Astrocyte (in vitro differentiated cells and primary cell): ENCODE data around the gene HOXD13. TPM values are rescaled to one million over a fixed set of nuclear protein-coding genes. Genes with fewer than 3 reads are reported as not detected.
A peak's percentile ranks its signal among the peaks of the same experiment; 100 is the strongest.

Source experiments
- DNase-seq: peaks from one replicate; pipeline ENCODE4 v3.0.0-alpha.2; 2010; ENCODE audit warnings: low read depth
- FAIRE-seq: peaks from 2 replicates; lab custom pipeline; 2011; peaks lifted over from hg19 to GRCh38; lab: Jason Lieb, UNC
- H2AFZ ChIP-seq: 2 replicates; pipeline ENCODE4 v1.6.0; 2012; ENCODE audit warnings: low read depth, low read length, inconsistent platforms
- H3K27ac ChIP-seq: 2 replicates; pipeline ENCODE4 v1.5.1; 2011; ENCODE audit warnings: low read depth, low read length, inconsistent platforms
- H3K27me3 ChIP-seq: 2 replicates; pipeline ENCODE4 v1.6.0; 2011; ENCODE audit warnings: low read length, inconsistent platforms; ENCODE audit not compliant: insufficient read depth
- H3K36me3 ChIP-seq: 2 replicates; pipeline ENCODE4 v1.5.1; 2011; ENCODE audit warnings: low read length, inconsistent platforms; ENCODE audit not compliant: insufficient read depth
- H3K4me1 ChIP-seq: 2 replicates; pipeline ENCODE4 v1.5.1; 2011; ENCODE audit warnings: low read length, inconsistent platforms; ENCODE audit not compliant: insufficient read depth
- H3K4me2 ChIP-seq: 2 replicates; pipeline ENCODE4 v1.6.0; 2012; ENCODE audit warnings: low read length, inconsistent platforms
- H3K4me3 ChIP-seq: 2 replicates; pipeline ENCODE4 v1.5.1; 2011; ENCODE audit warnings: low read depth, mild to moderate bottlenecking, low read length, inconsistent platforms; ENCODE audit not compliant: insufficient read depth
- H3K79me2 ChIP-seq: 2 replicates; pipeline ENCODE4 v1.6.0; 2012; ENCODE audit warnings: mild to moderate bottlenecking, low read length, inconsistent platforms; ENCODE audit not compliant: insufficient read depth
- H3K9ac ChIP-seq: 2 replicates; pipeline ENCODE4 v1.6.0; 2012; ENCODE audit warnings: mild to moderate bottlenecking, low read length, inconsistent platforms
- H3K9me3 ChIP-seq: 2 replicates; pipeline ENCODE4 v1.5.1; 2012; ENCODE audit warnings: low read depth, mild to moderate bottlenecking, low read length, inconsistent platforms; ENCODE audit not compliant: insufficient read depth
- H4K20me1 ChIP-seq: 2 replicates; pipeline ENCODE4 v1.6.0; 2012; ENCODE audit warnings: low read length, inconsistent platforms; ENCODE audit not compliant: insufficient read depth
- H3K27ac Mint-ChIP-seq: one replicate; pipeline ENCODE4 v1.8.0; 2021; ENCODE audit warnings: mild to moderate bottlenecking, mixed read lengths; ENCODE audit not compliant: unreplicated experiment
- H3K27me3 Mint-ChIP-seq: one replicate; pipeline ENCODE4 v1.8.0; 2021; ENCODE audit warnings: low read depth, mixed read lengths; ENCODE audit not compliant: unreplicated experiment
- H3K36me3 Mint-ChIP-seq: one replicate; pipeline ENCODE4 v1.8.0; 2021; ENCODE audit warnings: low read depth, mixed read lengths; ENCODE audit not compliant: unreplicated experiment
- H3K4me1 Mint-ChIP-seq: one replicate; pipeline ENCODE4 v1.8.0; 2021; ENCODE audit warnings: low read depth, mixed read lengths; ENCODE audit not compliant: unreplicated experiment
- H3K4me3 Mint-ChIP-seq: one replicate; pipeline ENCODE4 v1.8.0; 2021; ENCODE audit warnings: mild to moderate bottlenecking, moderate library complexity, mixed read lengths; ENCODE audit not compliant: unreplicated experiment
- H3K9me3 Mint-ChIP-seq: one replicate; pipeline ENCODE4 v1.8.0; 2021; ENCODE audit warnings: mild to moderate bottlenecking, mixed read lengths; ENCODE audit not compliant: unreplicated experiment
- EZH2 ChIP-seq: IDR thresholded peaks from 2 replicates; pipeline ENCODE4 v1.6.1; 2012; ENCODE audit warnings: mild to moderate bottlenecking, low read length, inconsistent platforms; ENCODE audit not compliant: insufficient read depth
- total RNA-seq: library from RNA; stranded (reverse); gene quantifications from 2 replicates; pipeline ENCODE4 v1.2.1, GENCODE V29; 2021
- TF ChIP-seq, protein P1 (sequence below): IDR thresholded peaks from 2 replicates; pipeline ENCODE4 v1.5.1; 2011; ENCODE audit warnings: low read depth, mild to moderate bottlenecking, inconsistent platforms, low read length, moderate library complexity; ENCODE audit not compliant: insufficient read depth

HOXD13 gene
- total RNA-seq, 1 donor from 2014 or later, result not detected

DNA sequence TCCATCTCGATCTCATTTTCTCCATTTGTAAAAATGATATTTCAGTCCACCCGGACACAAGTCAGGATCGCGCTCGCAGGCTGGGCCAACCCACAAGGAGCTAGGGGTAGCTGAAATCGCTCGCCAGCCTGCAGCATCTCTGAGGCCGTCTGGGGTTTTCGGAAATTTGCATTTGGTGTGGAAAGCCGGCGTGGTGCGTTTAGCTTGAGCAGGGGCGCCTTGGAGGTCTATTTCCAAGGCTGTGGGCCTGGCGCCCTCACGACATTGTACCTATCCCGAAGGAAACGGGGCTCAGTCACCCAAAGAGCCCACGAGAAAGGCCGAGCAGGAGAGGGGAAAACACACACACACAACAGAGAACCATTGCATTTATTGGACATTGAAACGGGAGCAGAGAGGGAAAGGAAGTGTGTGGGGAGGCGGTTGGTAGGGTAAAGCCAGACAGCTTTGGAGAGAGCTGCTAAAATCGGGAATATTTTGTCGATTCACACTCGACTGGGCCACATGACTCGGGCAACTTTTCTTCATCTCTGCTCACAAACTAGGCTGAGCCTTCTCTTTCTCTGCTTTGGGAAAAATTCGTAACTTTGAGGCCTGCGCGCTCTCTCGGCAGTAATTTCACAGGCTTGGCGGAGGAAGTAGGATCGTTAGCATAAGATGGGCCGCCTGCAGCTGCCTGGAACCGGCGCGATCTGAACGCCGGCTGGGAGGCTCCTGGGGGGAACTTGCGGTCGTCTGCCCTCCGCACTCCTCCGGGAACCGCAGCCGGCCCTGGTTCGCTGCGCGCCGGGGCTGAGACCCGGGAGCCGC is 35.9 kb downstream of the HOXD13 start:
- Mint-ChIP-seq H3K4me1 (peaks cover 3% of the 10 kb centered on the region), H3K4me3 (no peak overlapping the region), H3K27ac (peak overlapping the region; percentile 74), H3K36me3 (no peaks in the 10 kb centered on the region), H3K27me3 (peaks cover 82% of the 10 kb centered on the region), H3K9me3 (peaks cover 22% of the 10 kb centered on the region)
- Histone ChIP-seq H2AFZ (no peak overlapping the region), H3K27me3 (peaks cover 91% of the 10 kb centered on the region), H3K36me3 (no peaks in the 10 kb centered on the region), H3K27ac (no peak overlapping the region), H3K4me2 (peak overlapping the region; percentile 60), H3K4me3 (no peak overlapping the region), H3K9ac (no peak overlapping the region), H3K9me3 (no peaks in the 10 kb centered on the region), H3K4me1 (peaks cover 2% of the 10 kb centered on the region), H4K20me1 (no peaks in the 10 kb centered on the region), H3K79me2 (no peaks in the 10 kb centered on the region)
- DNase-seq, result no peak
- TF ChIP-seq EZH2, result peak; percentile 67
- TF ChIP-seq, protein P1, sequence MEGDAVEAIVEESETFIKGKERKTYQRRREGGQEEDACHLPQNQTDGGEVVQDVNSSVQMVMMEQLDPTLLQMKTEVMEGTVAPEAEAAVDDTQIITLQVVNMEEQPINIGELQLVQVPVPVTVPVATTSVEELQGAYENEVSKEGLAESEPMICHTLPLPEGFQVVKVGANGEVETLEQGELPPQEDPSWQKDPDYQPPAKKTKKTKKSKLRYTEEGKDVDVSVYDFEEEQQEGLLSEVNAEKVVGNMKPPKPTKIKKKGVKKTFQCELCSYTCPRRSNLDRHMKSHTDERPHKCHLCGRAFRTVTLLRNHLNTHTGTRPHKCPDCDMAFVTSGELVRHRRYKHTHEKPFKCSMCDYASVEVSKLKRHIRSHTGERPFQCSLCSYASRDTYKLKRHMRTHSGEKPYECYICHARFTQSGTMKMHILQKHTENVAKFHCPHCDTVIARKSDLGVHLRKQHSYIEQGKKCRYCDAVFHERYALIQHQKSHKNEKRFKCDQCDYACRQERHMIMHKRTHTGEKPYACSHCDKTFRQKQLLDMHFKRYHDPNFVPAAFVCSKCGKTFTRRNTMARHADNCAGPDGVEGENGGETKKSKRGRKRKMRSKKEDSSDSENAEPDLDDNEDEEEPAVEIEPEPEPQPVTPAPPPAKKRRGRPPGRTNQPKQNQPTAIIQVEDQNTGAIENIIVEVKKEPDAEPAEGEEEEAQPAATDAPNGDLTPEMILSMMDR, result no peak
- no peak for FAIRE-seq

DNA sequence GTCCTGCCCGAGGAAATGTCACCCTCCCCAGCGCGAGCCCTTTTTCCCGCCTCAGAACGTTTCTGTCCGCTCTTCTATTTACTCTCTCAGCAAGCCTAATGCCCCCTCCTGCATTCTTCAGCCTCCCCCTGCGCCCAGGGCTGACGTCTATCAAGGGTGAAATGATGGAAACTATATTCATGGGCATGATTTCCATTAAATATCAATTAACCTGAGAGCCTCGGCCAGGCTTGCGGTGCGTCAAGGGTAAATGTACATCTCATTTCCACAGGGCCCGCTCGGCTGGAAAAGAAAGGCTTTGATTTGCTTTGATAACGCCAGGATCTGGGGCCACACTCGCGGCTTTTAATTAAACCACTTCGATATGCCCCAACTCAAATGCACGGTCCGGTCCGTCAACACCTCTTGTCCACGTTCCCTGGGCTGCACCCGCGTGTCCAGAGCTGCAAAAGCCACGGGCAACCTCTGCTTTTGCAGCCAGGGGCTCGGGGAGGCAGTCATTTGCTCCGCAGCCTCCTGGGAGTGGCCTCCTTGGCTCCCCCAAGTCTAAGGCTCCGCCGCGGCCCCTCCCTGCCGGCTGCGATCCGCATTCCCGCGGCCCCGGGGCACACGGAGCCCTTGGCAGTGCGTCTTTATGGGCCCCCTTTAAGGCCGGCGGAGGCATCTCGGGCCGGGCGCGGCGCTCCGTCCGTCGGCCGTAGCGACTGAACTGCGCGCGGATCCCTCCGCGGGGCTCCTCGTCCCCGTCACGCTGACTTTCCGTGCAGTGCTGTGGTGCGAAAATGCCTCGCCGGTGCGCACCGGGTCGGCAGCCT is 36.7 kb downstream of the HOXD13 start, which contains the start of gene HOXD8:
HOXD8 (plus strand) TSS at position 724 of the 815 bp plus-strand sequence. CDS start 662 bp downstream, outside the sequence.
- Mint-ChIP-seq H3K27me3 (peaks cover 83% of the 10 kb centered on the region), H3K27ac (peak within 1 kb of the TSS; percentile 34), H3K4me3 (peak within 1 kb of the TSS; percentile 69), H3K4me1 (peaks cover 3% of the 10 kb centered on the region), H3K36me3 (no peaks in the 10 kb centered on the region), H3K9me3 (peaks cover 16% of the 10 kb centered on the region)
- peak within 1 kb of the TSS; percentile 14 for H2AFZ ChIP-seq
- H3K79me2 ChIP-seq, result no peaks in the 10 kb centered on the region
- peak within 1 kb of the TSS; percentile 72 for H3K4me2 ChIP-seq
- no peak within 1 kb of the TSS for H3K9ac ChIP-seq
- no peaks in the 10 kb centered on the region for H3K4me1 ChIP-seq
- H3K4me3 ChIP-seq, result no peak within 1 kb of the TSS
- DNase-seq (peak; percentile 34), FAIRE-seq (no peak)
- H3K9me3 ChIP-seq, result no peaks in the 10 kb centered on the region
- H3K27ac ChIP-seq, result no peak within 1 kb of the TSS
- TF ChIP-seq EZH2, result no peak
- TF ChIP-seq, protein P1, result no peak
- H4K20me1 ChIP-seq, result no peaks in the 10 kb centered on the region
- H3K27me3 ChIP-seq, result peaks cover 91% of the 10 kb centered on the region
- no peaks in the 10 kb centered on the region for H3K36me3 ChIP-seq
